Neural cell (in vitro differentiated cells): ENCODE data around the gene LLPH. TPM values are rescaled to one million over a fixed set of nuclear protein-coding genes. Genes with fewer than 3 reads are reported as not detected.

Source experiments
- H2AFZ ChIP-seq: fragments of 200-600, 300-800 bp; sonication (generic), shearing (Covaris generic); 2 replicates; pipeline ENCODE4 v1.6.0; 2014; ENCODE audit warnings: low read depth, mild to moderate bottlenecking, antibody characterized with exemption, low read length, moderate library complexity
- H3F3A ChIP-seq: fragments of 200-600 bp; shearing (Covaris generic); 2 replicates; pipeline ENCODE4 v1.6.1; 2016; ENCODE audit warnings: mild to moderate bottlenecking, moderate library complexity, mixed read lengths, antibody characterized with exemption, low read length; ENCODE audit not compliant: insufficient read depth, poor library complexity, severe bottlenecking
- H3K27ac ChIP-seq: fragments of 200-600, 300-800 bp; sonication (generic), shearing (Covaris generic); 2 replicates; pipeline ENCODE4 v1.5.1; 2014; ENCODE audit warnings: mild to moderate bottlenecking, low read length, moderate library complexity
- H3K27me3 ChIP-seq: fragments of 300-800, 200-600 bp; sonication (generic), shearing (Covaris generic); 2 replicates; pipeline ENCODE4 v1.6.0; 2014; ENCODE audit warnings: mild to moderate bottlenecking, low read depth, low read length, moderate library complexity; ENCODE audit not compliant: insufficient read depth
- H3K36me3 ChIP-seq: fragments of 300-800, 200-600 bp; sonication (generic), shearing (Covaris generic); 2 replicates; pipeline ENCODE4 v1.5.1; 2014; ENCODE audit warnings: mild to moderate bottlenecking, antibody characterized with exemption, low read length, moderate library complexity; ENCODE audit not compliant: insufficient read depth
- H3K4me2 ChIP-seq: fragments of 300-800, 200-600 bp; sonication (generic), shearing (Covaris generic); 2 replicates; pipeline ENCODE4 v1.6.0; 2014; ENCODE audit warnings: mild to moderate bottlenecking, low read length
- H3K4me3 ChIP-seq: fragments of 300-800, 200-600 bp; sonication (generic), shearing (Covaris generic); 2 replicates; pipeline ENCODE4 v1.5.1; 2014; ENCODE audit warnings: mild to moderate bottlenecking, low read length, moderate library complexity
- H3K79me2 ChIP-seq: fragments of 200-600 bp; shearing (Covaris generic); replicated peaks from 2 replicates; pipeline ENCODE4 v1.6.0; 2014; ENCODE audit warnings: mild to moderate bottlenecking, low read length, moderate library complexity; ENCODE audit not compliant: insufficient read depth
- H3K9ac ChIP-seq: fragments of 300-800, 200-600 bp; sonication (generic), shearing (Covaris generic); 2 replicates; pipeline ENCODE4 v1.6.1; 2016; ENCODE audit warnings: mild to moderate bottlenecking, low read length, mixed read lengths
- H3K9me2 ChIP-seq: fragments of 200-600 bp; shearing (Covaris generic); 2 replicates; pipeline ENCODE4 v1.6.1; 2016; ENCODE audit warnings: mild to moderate bottlenecking, low read length, mixed read lengths; ENCODE audit not compliant: insufficient read depth
- H3K9me3 ChIP-seq: fragments of 200-600, 300-800 bp; sonication (generic), shearing (Covaris generic); 2 replicates; pipeline ENCODE4 v1.6.1; 2016; ENCODE audit warnings: mild to moderate bottlenecking, mixed run types, low read length, moderate library complexity, mixed read lengths
- H4K20me1 ChIP-seq: fragments of 200-600 bp; shearing (Covaris generic); 2 replicates; pipeline ENCODE4 v1.6.1; 2016; ENCODE audit warnings: mild to moderate bottlenecking, mixed run types; ENCODE audit not compliant: insufficient read depth
- EP300 ChIP-seq: fragments of 450-650 bp; conservative IDR thresholded peaks from 2 replicates; pipeline ENCODE4 v1.6.1; 2014; ENCODE audit warnings: antibody characterized with exemption, mild to moderate bottlenecking, moderate library complexity; ENCODE audit not compliant: poor library complexity, severe bottlenecking
- EZH2 ChIP-seq: fragments of 200-600, 300-800 bp; shearing (Covaris generic), sonication (generic); IDR thresholded peaks from 2 replicates; pipeline ENCODE4 v1.6.1; 2014; ENCODE audit warnings: antibody characterized with exemption, low read length, borderline replicate concordance, mild to moderate bottlenecking; ENCODE audit not compliant: insufficient read depth, poor library complexity, severe bottlenecking
- MXI1 ChIP-seq: fragments of 450-650 bp; conservative IDR thresholded peaks from 2 replicates; pipeline ENCODE4 v1.6.1; 2014; ENCODE audit warnings: antibody characterized with exemption, mild to moderate bottlenecking; ENCODE audit not compliant: poor library complexity, severe bottlenecking
- POLR2AphosphoS5 ChIP-seq: IDR thresholded peaks from 2 replicates; pipeline ENCODE4 v1.6.1; 2012
- RAD21 ChIP-seq: fragments of 450-650 bp; conservative IDR thresholded peaks from 2 replicates; pipeline ENCODE4 v1.6.1; 2014; ENCODE audit warnings: antibody characterized with exemption, mild to moderate bottlenecking, moderate library complexity
- REST ChIP-seq: IDR thresholded peaks from 2 replicates; pipeline ENCODE4 v1.6.1; 2012; ENCODE audit warnings: borderline replicate concordance
- SMC3 ChIP-seq: fragments of 450-650 bp; conservative IDR thresholded peaks from 2 replicates; pipeline ENCODE4 v1.6.1; 2014; ENCODE audit warnings: antibody characterized with exemption, mild to moderate bottlenecking, moderate library complexity; ENCODE audit not compliant: poor library complexity
- TAF1 ChIP-seq: IDR thresholded peaks from 2 replicates; pipeline ENCODE4 v1.6.1; 2012; ENCODE audit warnings: low read depth
- polyA plus RNA-seq: library from polyadenylated mRNA; depleted of rRNA; stranded (reverse); fragments of >200 nt; gene quantifications from 2 replicates; pipeline ENCODE4 v1.2.3, GENCODE V29; 2014
- TF ChIP-seq, protein P1 (sequence below): fragments of 450-650 bp; IDR thresholded peaks from 2 replicates; pipeline ENCODE4 v1.5.1; 2014; ENCODE audit warnings: antibody characterized with exemption, mild to moderate bottlenecking, moderate library complexity; ENCODE audit not compliant: poor library complexity, severe bottlenecking

Gene LLPH
- polyA plus RNA-seq, 1 donor from 2014 or later, result 4.6 TPM

DNA sequence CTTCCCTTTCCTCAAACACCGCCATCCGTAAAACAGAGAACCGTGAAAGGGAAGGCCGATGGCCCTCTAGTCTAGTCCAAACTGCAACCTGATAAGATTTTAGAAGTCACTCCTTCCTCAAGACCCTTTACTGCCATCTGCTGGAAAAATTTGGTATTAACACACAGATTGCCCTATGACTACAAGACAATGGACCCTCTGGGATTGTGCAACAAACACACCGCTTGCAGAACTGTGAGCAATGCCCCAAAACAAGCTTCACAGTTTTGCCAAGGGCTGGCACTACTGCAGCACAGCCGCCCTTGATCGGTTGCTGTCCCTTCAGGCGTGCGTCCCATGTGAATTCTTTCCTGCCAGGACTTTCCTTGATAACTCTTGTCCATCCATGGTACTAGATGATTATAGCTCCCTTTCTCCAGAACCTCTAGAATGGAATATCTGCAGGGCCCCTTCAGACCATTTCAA, 23.1 kb downstream of the LLPH start:
- Histone ChIP-seq H3K9me2 (no peaks in the 10 kb centered on the region), H2AFZ (no peak overlapping the region), H3K4me3 (no peak overlapping the region), H3K4me2 (no peak overlapping the region), H3K9ac (no peak overlapping the region), H3K79me2 (no peaks in the 10 kb centered on the region), H3K9me3 (no peaks in the 10 kb centered on the region), H3K27ac (no peak overlapping the region), H3F3A (no peaks in the 10 kb centered on the region), H3K27me3 (no peaks in the 10 kb centered on the region), H3K36me3 (no peaks in the 10 kb centered on the region), H4K20me1 (no peaks in the 10 kb centered on the region)
- no peak for TF ChIP-seq REST
- TF ChIP-seq, protein P1, sequence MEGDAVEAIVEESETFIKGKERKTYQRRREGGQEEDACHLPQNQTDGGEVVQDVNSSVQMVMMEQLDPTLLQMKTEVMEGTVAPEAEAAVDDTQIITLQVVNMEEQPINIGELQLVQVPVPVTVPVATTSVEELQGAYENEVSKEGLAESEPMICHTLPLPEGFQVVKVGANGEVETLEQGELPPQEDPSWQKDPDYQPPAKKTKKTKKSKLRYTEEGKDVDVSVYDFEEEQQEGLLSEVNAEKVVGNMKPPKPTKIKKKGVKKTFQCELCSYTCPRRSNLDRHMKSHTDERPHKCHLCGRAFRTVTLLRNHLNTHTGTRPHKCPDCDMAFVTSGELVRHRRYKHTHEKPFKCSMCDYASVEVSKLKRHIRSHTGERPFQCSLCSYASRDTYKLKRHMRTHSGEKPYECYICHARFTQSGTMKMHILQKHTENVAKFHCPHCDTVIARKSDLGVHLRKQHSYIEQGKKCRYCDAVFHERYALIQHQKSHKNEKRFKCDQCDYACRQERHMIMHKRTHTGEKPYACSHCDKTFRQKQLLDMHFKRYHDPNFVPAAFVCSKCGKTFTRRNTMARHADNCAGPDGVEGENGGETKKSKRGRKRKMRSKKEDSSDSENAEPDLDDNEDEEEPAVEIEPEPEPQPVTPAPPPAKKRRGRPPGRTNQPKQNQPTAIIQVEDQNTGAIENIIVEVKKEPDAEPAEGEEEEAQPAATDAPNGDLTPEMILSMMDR, result peak; percentile 66
- peak; percentile 61 for TF ChIP-seq RAD21
- no peak for TF ChIP-seq EP300
- TF ChIP-seq SMC3, result peak; percentile 63

- no peaks in the 10 kb centered on the region for H3K36me3 ChIP-seq
- no peak overlapping the region for H3K4me3 ChIP-seq
- TF ChIP-seq REST (no peak), EP300 (no peak), RAD21 (no peak), TAF1 (no peak), POLR2AphosphoS5 (no peak), MXI1 (no peak), EZH2 (no peak), SMC3 (no peak)
- TF ChIP-seq, protein P1, result no peak
- H3K9me2 ChIP-seq, result no peaks in the 10 kb centered on the region
- no peaks in the 10 kb centered on the region for H3K79me2 ChIP-seq
- no peaks in the 10 kb centered on the region for H4K20me1 ChIP-seq
- no peaks in the 10 kb centered on the region for H3K9me3 ChIP-seq
- no peaks in the 10 kb centered on the region for H3F3A ChIP-seq
- H3K27me3 ChIP-seq, result no peaks in the 10 kb centered on the region
- no peak overlapping the region for H3K4me2 ChIP-seq
- no peak overlapping the region for H2AFZ ChIP-seq
- H3K27ac ChIP-seq, result no peak overlapping the region
- H3K9ac ChIP-seq, result no peak overlapping the region
These were observed 27.3 kb downstream of the LLPH start for GRCh38 chr12:66103016-66103913.
